Measurements from ENCODE around the gene YEATS4.

DNA sequence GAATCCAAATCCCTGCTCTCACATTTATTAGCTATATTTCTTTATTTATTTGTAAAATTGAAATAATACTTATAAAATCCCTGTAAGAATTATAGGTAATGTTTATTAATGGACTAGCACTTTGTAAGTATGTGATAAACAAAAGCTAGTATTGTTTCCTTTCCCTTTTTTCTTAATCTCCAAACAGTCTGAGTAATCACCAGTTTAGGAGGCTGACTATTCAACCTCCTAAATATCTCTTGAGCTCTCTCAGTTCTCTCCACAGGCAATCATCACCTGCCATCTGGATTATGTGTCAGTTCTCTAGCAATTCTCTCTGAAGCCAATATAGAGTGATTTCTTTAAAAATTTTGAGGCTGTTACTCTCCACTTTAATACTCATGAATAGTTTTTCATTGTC lies 20.6 kb upstream of the YEATS4 start:
- TF ChIP-seq SIN3A (IDR thresholded peaks at IDR 0.05; ENCODE audit: borderline replicate concordance, insufficient read depth, low read length) (no peak), POLR2AphosphoS5 (IDR thresholded peaks at IDR 0.05; ENCODE audit: low read depth, low read length) (no peak), TAF1 (IDR thresholded peaks at IDR 0.05; ENCODE audit: borderline replicate concordance, insufficient read depth, low read length) (no peak), FOXP2 (optimal IDR thresholded peaks at IDR 0.05; ENCODE audit: borderline replicate concordance, extremely low read depth, extremely low read length, insufficient read depth) (no peak)
- TF ChIP-seq, protein P1, sequence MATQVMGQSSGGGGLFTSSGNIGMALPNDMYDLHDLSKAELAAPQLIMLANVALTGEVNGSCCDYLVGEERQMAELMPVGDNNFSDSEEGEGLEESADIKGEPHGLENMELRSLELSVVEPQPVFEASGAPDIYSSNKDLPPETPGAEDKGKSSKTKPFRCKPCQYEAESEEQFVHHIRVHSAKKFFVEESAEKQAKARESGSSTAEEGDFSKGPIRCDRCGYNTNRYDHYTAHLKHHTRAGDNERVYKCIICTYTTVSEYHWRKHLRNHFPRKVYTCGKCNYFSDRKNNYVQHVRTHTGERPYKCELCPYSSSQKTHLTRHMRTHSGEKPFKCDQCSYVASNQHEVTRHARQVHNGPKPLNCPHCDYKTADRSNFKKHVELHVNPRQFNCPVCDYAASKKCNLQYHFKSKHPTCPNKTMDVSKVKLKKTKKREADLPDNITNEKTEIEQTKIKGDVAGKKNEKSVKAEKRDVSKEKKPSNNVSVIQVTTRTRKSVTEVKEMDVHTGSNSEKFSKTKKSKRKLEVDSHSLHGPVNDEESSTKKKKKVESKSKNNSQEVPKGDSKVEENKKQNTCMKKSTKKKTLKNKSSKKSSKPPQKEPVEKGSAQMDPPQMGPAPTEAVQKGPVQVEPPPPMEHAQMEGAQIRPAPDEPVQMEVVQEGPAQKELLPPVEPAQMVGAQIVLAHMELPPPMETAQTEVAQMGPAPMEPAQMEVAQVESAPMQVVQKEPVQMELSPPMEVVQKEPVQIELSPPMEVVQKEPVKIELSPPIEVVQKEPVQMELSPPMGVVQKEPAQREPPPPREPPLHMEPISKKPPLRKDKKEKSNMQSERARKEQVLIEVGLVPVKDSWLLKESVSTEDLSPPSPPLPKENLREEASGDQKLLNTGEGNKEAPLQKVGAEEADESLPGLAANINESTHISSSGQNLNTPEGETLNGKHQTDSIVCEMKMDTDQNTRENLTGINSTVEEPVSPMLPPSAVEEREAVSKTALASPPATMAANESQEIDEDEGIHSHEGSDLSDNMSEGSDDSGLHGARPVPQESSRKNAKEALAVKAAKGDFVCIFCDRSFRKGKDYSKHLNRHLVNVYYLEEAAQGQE (IDR thresholded peaks at IDR 0.05; ENCODE audit: insufficient read depth in 1 of 2, low read depth in 2 of 2, low read length in 2 of 2) = no peak
